Lower leg skin (tissue), 4 donors: ENCODE results near the gene F2R. TPM values are rescaled to one million over a fixed set of nuclear protein-coding genes. Genes with fewer than 3 reads are reported as not detected.

ENCODE experiments used
- DNase-seq, 2 donors: peaks; one replicate each; pipeline ENCODE4 v3.0.0-alpha.2; 2019; ENCODE audit warnings: low spot score in 2 of 2
- H3K4me3 ChIP-seq: fragments of 200-600 bp; sonication (generic); 2 replicates; pipeline ENCODE4 v1.5.1; 2017; ENCODE audit warnings: mild to moderate bottlenecking, low read depth; ENCODE audit not compliant: poor library complexity, severe bottlenecking
- POLR2A ChIP-seq, 2 donors: fragments of 450-650 bp; IDR thresholded peaks; one replicate each; pipeline ENCODE4 v1.6.1; 2016 to 2017; ENCODE audit warnings: antibody characterized with exemption in 2 of 2, mild to moderate bottlenecking in 1 of 2, moderate library complexity in 1 of 2
- WGBS, 2 donors: methylation state at CpG; one replicate each; pipeline ENCODE4 v1.1.5; 2018; 5-methylcytosine and 5-hydroxymethylcytosine counted together
- intact Hi-C: fragments of 100-400 bp; cut with DNase I; formaldehyde crosslinking; loops from one replicate; pipeline ENCODE4 v1.15.0; 2023; ENCODE audit warnings: low total_unique reads
- total RNA-seq, 4 donors: library from RNA; depleted of rRNA; stranded (reverse); fragments of >200 nt; gene quantifications; one replicate each; pipeline ENCODE4 v1.1.0, GENCODE V29; 2016
- TF ChIP-seq, protein P1 (sequence below), 3 donors: fragments of 450-650 bp; IDR thresholded peaks; one replicate each; pipeline ENCODE4 v1.5.1; 2016; ENCODE audit warnings: antibody characterized with exemption in 3 of 3, mild to moderate bottlenecking in 3 of 3, moderate library complexity in 2 of 3

Gene F2R
- total RNA-seq, 4 donors from 2014 or later: 52.4 to 70.9 (median 64.4) TPM

DNA sequence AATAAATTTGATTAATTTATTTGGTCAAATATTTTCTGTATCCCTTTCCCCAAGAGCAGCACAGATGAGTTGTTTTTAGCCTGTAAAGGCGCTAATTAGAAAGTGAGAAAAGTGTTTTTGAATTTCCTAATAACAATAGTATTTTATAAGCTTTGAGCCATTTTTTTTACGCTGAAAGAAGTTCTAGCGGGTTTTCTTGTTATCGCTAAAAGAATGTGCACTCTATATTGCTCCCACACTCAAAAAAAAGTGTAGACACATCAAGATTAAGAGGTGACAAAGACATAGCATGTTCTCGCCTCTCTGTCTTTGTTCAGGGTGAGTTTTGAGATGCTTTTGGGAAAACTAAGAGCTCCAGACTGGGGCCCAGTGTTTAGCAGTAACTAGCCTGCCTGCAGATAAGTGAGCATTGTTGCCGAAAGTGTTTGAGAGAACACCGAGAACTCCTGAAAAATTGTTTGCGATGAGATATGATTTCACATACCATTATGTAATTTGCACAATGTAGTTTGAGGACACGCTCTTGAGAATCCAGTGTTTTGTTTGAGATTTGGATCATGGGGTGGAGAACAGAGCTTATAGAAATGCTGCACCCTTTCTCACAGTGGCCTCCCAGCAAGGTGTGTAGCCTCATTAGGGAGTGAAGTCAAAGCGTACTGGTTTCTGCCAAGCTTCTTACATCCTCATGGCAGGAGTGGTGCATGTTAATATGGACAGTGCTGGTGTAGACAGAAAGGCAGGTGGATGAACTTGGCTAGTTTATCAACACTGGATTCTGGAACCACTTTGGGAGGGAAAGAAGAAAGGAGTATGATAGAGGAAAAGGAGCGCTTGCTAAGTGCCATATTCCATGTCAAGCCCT lies 1.5 kb downstream of the F2R start:
- intact Hi-C loops: loop anchor here (5.0 kb wide), 1 partner anchor 1460 kb away; no protein-coding TSS in a partner anchor
- 59 to 69% methylated on average over 11 of the region's 11 CpGs for WGBS, 2 donors
- no peak for DNase-seq
- H3K4me3 ChIP-seq: peak overlapping the region; percentile 62
- no peak for TF ChIP-seq POLR2A (IDR thresholded peaks at IDR 0.05)

DNA sequence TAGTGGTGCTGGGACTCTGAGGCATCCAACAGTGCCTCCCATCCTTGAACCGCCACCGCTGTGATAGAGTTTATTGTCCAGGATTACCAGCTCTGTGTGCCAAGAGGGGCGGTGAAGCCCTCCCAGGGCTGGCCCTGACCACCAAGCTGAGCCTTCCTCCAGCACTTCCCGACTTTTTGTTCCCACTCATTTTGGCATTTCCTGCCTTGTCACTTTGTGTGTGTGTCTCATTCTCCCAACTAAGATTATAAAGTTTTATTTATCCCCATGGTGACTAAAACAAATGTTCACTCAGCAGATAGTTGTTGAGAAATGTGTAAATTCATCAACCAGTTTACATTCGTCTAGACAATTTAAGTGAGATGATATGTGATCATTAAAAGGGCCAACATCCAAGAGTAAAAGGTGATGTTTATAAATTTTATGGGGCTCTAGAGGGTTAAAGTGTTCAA lies 2.5 kb downstream of the F2R start:
- H3K4me3 ChIP-seq: no peak overlapping the region
- intact Hi-C loops: loop anchor here (5.0 kb wide), 1 partner anchor 1461 kb away; no protein-coding TSS in a partner anchor
- no peak for TF ChIP-seq POLR2A (IDR thresholded peaks at IDR 0.05)
- TF ChIP-seq, protein P1, sequence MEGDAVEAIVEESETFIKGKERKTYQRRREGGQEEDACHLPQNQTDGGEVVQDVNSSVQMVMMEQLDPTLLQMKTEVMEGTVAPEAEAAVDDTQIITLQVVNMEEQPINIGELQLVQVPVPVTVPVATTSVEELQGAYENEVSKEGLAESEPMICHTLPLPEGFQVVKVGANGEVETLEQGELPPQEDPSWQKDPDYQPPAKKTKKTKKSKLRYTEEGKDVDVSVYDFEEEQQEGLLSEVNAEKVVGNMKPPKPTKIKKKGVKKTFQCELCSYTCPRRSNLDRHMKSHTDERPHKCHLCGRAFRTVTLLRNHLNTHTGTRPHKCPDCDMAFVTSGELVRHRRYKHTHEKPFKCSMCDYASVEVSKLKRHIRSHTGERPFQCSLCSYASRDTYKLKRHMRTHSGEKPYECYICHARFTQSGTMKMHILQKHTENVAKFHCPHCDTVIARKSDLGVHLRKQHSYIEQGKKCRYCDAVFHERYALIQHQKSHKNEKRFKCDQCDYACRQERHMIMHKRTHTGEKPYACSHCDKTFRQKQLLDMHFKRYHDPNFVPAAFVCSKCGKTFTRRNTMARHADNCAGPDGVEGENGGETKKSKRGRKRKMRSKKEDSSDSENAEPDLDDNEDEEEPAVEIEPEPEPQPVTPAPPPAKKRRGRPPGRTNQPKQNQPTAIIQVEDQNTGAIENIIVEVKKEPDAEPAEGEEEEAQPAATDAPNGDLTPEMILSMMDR (IDR thresholded peaks at IDR 0.05): no peak
- no peak for DNase-seq
- 70 to 73% methylated on average over 5 of the region's 5 CpGs for WGBS, 2 donors

DNA sequence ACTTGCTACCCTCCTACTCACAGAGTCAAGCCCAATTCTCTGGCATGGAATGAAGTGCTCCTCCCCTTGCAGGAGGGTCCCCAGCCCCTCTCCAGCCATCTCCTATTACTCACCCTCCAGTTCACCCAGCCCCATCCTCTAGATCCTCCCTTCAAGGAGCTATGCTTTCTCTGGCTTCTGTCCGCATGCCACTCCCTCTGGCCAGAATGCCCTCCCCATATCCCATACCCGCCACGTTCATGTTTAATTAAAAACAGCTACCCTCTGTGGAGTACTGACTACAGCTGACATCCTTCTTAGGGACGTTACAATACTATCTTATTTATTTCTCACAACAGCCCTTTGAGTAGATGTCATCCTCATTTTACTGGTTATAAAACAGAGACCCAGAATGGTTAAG lies 3.0 kb downstream of the F2R start:
- no peak for DNase-seq
- TF ChIP-seq, protein P1 (IDR thresholded peaks at IDR 0.05): no peak
- intact Hi-C loops: loop anchor here (5.0 kb wide), 1 partner anchor 1462 kb away; no protein-coding TSS in a partner anchor
- WGBS, 2 donors: 70 to 89% methylated on average over 4 of the region's 4 CpGs
- H3K4me3 ChIP-seq: no peak overlapping the region

DNA sequence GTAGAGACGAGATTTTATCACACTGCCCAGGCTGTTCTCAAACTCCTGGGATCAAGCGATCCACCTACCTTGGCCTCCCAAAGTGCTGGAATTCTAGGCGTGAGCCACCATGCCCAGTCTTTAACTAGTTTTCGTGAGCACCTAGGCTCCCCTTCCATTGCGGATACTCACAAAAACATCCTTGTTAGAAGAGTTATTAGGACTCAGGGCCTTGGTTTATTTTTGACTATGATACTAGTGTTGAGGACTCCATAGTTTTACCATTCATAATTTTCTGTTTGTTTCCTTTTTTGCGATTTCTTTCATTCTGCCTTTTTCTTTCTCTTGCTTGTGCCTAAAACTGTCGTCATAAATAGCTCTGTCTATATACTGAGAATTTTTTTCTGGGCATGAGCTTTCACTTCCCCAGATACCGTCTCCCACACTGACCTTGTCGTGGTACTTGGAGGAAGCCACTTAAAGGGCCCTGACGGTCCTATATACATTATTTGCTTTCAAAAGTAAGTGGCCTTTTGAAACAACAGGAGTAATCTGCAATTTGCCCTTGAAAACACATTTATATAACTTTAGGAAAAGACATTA lies 5.2 kb downstream of the F2R start:
- DNase-seq: no peak
- no peak for TF ChIP-seq POLR2A (IDR thresholded peaks at IDR 0.05)
- TF ChIP-seq, protein P1 (IDR thresholded peaks at IDR 0.05): no peak
- H3K4me3 ChIP-seq: no peak overlapping the region
- intact Hi-C loops: no loop called here
- 59 to 74% methylated on average over 10 of the region's 10 CpGs for WGBS, 2 donors

DNA sequence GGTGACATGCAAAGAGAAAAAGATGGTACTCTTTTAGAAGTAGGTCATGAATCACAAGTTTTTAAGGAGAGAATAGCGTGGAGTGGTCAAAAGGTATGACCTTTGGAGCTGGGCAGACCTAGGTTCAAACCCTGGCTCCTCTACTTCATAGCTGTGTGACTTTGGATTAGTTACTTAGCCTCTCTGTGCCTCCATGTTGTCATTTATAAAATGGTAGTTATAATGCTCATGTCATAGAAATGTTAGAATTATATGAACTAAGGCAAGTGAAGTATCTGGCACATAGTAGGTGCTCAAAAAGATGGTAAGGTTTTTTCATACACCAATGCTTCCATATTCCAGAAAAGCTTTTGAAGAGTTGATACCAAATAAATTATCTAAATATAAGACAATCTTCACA lies 7.3 kb downstream of the F2R start:
- WGBS, 2 donors: 85 to 100% methylated on average over 1 of the region's 1 CpG
- intact Hi-C loops: no loop called here
- DNase-seq: no peak
- H3K4me3 ChIP-seq: no peak overlapping the region
- TF ChIP-seq, protein P1 (IDR thresholded peaks at IDR 0.05): no peak
- TF ChIP-seq POLR2A (IDR thresholded peaks at IDR 0.05): no peak

DNA sequence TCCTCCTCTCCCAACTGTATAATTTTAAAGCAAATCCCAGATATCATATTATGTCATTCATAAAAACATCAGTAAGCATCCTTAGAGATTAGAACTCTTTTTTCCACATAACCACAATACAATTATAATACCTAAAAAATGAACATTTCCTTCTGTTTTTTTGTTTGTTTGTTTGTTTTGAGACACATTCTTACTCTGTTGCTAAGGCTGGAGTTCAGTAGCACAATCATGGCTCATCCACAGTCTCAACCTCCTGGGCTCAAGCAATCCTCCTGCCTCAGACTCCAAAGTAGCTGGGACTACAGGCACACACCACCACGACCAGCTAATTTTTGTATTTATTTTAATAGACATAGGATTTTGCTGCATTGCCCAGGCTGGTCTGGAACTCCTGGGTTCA lies 8.0 kb downstream of the F2R start:
- no peak for DNase-seq
- no peak overlapping the region for H3K4me3 ChIP-seq
- WGBS, 2 donors: 78 to 83% methylated on average over 1 of the region's 1 CpG
- intact Hi-C loops: no loop called here
- no peak for TF ChIP-seq POLR2A (IDR thresholded peaks at IDR 0.05)
- TF ChIP-seq, protein P1 (IDR thresholded peaks at IDR 0.05): no peak
